ENCODE measurements around the gene WRAP73. TPM values are rescaled to one million over a fixed set of nuclear protein-coding genes. Genes with fewer than 3 reads are reported as not detected.

The WRAP73 gene
- total RNA-seq, 1 donor from 2014 or later = 19.0 TPM

DNA sequence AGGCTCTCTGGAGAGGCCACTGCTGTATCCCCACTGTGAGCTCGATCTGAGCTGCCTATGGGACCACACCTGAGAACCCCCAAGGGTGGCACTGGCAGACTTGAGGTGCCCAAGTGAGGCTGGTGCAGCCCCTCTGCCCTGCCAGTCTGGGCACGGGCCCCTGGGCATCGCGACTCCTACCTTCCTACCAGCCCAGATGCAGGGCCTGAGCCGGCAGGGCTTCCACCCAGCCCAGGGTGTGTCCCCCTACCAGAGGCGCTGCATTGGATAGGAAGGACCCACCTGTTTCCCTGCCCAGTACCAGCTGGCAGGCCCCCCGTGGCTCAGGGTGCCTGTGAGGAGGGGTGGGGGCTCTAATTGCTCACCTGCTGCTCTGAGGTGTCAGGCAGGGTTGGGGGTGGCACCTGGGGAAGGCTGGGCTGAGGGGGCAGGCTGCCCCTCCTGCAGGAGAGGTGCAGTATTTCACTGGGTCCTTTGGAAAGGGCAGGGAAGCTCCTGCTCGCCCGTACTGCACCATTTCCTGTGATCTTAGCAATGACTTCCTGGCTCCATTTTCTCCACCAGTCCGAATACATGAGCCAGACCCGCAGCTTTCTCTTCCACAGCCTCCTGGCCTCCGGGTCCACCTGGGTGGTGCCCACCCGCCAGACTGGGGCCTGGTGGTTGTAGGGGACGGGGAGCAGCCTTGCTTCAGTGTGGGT, 14.2 kb upstream of the WRAP73 start:
- no peak for DNase-seq (ENCODE audit: low spot score)
- Mint-ChIP-seq H3K27ac (ENCODE audit: unreplicated experiment) (no peak overlapping the region), H3K27me3 (ENCODE audit: unreplicated experiment) (peaks cover 10% of the 10 kb centered on the region), H3K36me3 (ENCODE audit: low read depth, unreplicated experiment) (no peaks in the 10 kb centered on the region), H3K4me1 (ENCODE audit: unreplicated experiment) (peaks cover 12% of the 10 kb centered on the region), H3K4me3 (ENCODE audit: unreplicated experiment) (no peak overlapping the region), H3K9me3 (ENCODE audit: unreplicated experiment) (no peaks in the 10 kb centered on the region)
- TF ChIP-seq CTCF (IDR thresholded peaks at IDR 0.05; ENCODE audit: unreplicated experiment) = no peak

DNA sequence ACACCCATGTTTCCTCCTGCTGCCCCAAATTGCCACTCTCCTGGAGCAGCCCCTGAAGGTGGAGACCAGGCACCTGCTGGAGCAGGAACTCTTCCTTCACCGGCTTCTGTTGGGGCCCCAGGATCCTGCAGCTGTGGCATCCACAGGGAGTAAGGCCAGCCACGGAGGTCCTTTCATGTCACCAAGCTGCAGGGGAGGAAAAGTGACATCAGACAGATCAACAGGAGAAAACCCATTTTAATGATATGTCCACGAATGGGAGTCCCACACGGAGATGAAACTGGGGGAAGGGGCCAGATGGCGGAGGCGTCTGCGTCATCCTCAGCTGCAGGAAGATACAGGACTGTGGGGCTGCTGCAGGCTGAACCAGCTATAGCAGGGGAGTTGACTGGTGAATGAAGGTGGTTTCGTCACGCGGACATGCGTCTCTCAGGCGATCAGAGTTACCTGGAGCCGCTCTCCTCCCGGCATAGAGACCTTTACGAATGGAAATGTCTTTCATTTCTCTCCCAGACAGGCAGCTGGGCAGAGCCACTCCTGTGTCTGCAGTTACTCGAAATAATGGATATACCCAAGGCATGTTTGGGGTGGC, 12.3 kb upstream of the WRAP73 start:
- H3K27me3 Mint-ChIP-seq (ENCODE audit: unreplicated experiment) = peaks cover 5% of the 10 kb centered on the region
- H3K36me3 Mint-ChIP-seq (ENCODE audit: low read depth, unreplicated experiment) = no peaks in the 10 kb centered on the region
- H3K4me3 Mint-ChIP-seq (ENCODE audit: unreplicated experiment) = no peak overlapping the region
- H3K9me3 Mint-ChIP-seq (ENCODE audit: unreplicated experiment) = no peaks in the 10 kb centered on the region
- H3K4me1 Mint-ChIP-seq (ENCODE audit: unreplicated experiment) = peaks cover 8% of the 10 kb centered on the region
- no peak for TF ChIP-seq CTCF (IDR thresholded peaks at IDR 0.05; ENCODE audit: unreplicated experiment)
- no peak for DNase-seq (ENCODE audit: low spot score)
- no peak overlapping the region for H3K27ac Mint-ChIP-seq (ENCODE audit: unreplicated experiment)

DNA sequence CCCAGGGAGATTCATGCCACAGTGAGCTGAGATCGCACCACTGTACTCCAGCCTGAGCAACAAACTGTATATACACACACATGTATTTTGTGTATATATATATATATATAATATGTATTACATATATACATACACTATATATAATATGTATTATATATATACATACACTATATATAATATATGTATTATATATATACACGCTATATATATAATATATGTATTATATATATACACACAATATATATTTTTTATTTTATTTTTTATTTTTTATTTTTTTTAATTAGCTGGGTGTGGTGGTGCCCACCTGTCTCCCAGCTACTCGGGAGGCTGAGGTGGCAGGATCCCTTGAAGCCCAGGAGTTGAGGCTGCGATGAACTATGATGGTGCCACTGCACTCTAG, 11.7 kb upstream of the WRAP73 start:
- Mint-ChIP-seq H3K9me3 (ENCODE audit: unreplicated experiment) (no peaks in the 10 kb centered on the region), H3K27me3 (ENCODE audit: unreplicated experiment) (peaks cover 7% of the 10 kb centered on the region), H3K4me1 (ENCODE audit: unreplicated experiment) (peaks cover 8% of the 10 kb centered on the region), H3K27ac (ENCODE audit: unreplicated experiment) (no peak overlapping the region), H3K36me3 (ENCODE audit: low read depth, unreplicated experiment) (no peaks in the 10 kb centered on the region), H3K4me3 (ENCODE audit: unreplicated experiment) (no peak overlapping the region)
- no peak for TF ChIP-seq CTCF (IDR thresholded peaks at IDR 0.05; ENCODE audit: unreplicated experiment)
- DNase-seq (ENCODE audit: low spot score) = no peak

- no peak for DNase-seq (ENCODE audit: low spot score)
- no peak for TF ChIP-seq CTCF (IDR thresholded peaks at IDR 0.05; ENCODE audit: unreplicated experiment)
- Mint-ChIP-seq H3K36me3 (ENCODE audit: low read depth, unreplicated experiment) (no peaks in the 10 kb centered on the region), H3K4me1 (ENCODE audit: unreplicated experiment) (peaks cover 8% of the 10 kb centered on the region), H3K9me3 (ENCODE audit: unreplicated experiment) (no peaks in the 10 kb centered on the region), H3K27ac (ENCODE audit: unreplicated experiment) (no peak overlapping the region), H3K27me3 (ENCODE audit: unreplicated experiment) (peaks cover 7% of the 10 kb centered on the region), H3K4me3 (ENCODE audit: unreplicated experiment) (no peak overlapping the region)
Measured at GRCh38 chr1:3660704-3661103, 10.8 kb upstream of the WRAP73 start.

GRCh38 chr1:3659093-3659492, 9.2 kb upstream of the WRAP73 start:
- Mint-ChIP-seq H3K4me3 (ENCODE audit: unreplicated experiment) (no peak overlapping the region), H3K9me3 (ENCODE audit: unreplicated experiment) (no peaks in the 10 kb centered on the region), H3K4me1 (ENCODE audit: unreplicated experiment) (no peaks in the 10 kb centered on the region), H3K27ac (ENCODE audit: unreplicated experiment) (no peak overlapping the region), H3K36me3 (ENCODE audit: low read depth, unreplicated experiment) (no peaks in the 10 kb centered on the region), H3K27me3 (ENCODE audit: unreplicated experiment) (peaks cover 10% of the 10 kb centered on the region)
- DNase-seq (ENCODE audit: low spot score) = no peak
- TF ChIP-seq CTCF (IDR thresholded peaks at IDR 0.05; ENCODE audit: unreplicated experiment) = no peak

Data from endothelial cell (in vitro differentiated cells).